ENCODE measurements around the gene ADAMTS6.
A peak's percentile ranks its signal among the peaks of the same experiment; 100 is the strongest.
"Not testable (repeated sequence)": the region's sequence is repeated elsewhere in the genome, so short reads cannot be mapped to it uniquely, and the experiment has no call there.

The ADAMTS6 gene

GRCh38 chr5:65364907-65365306 lies 116.8 kb downstream of the ADAMTS6 start:
- no peak for TF ChIP-seq POLR2A (IDR thresholded peaks at IDR 0.05; ENCODE audit: low read length)
- no peak for TF ChIP-seq GATA1 (IDR thresholded peaks at IDR 0.05; ENCODE audit: low read depth, low read length)
- peak in 1 of 2 experiments; percentile 36 for DNase-seq

- no peak for DNase-seq
- no peak for TF ChIP-seq GATA1 (IDR thresholded peaks at IDR 0.05; ENCODE audit: low read depth, low read length)
- TF ChIP-seq POLR2A (IDR thresholded peaks at IDR 0.05; ENCODE audit: low read length): no peak
These were observed 118.2 kb downstream of the ADAMTS6 start for GRCh38 chr5:65363499-65363898.

GRCh38 chr5:65359981-65360380 lies 121.7 kb downstream of the ADAMTS6 start:
- TF ChIP-seq POLR2A (IDR thresholded peaks at IDR 0.05; ENCODE audit: low read length) (no peak), GATA1 (IDR thresholded peaks at IDR 0.05; ENCODE audit: low read depth, low read length) (no peak)
- no peak for DNase-seq

GRCh38 chr5:65359569-65359968 lies 122.2 kb downstream of the ADAMTS6 start:
- TF ChIP-seq POLR2A (IDR thresholded peaks at IDR 0.05; ENCODE audit: low read length) (no peak), GATA1 (IDR thresholded peaks at IDR 0.05; ENCODE audit: low read depth, low read length) (no peak)
- DNase-seq: no peak

- no peak for TF ChIP-seq POLR2A (IDR thresholded peaks at IDR 0.05; ENCODE audit: low read length)
- no peak for TF ChIP-seq GATA1 (IDR thresholded peaks at IDR 0.05; ENCODE audit: low read depth, low read length)
- DNase-seq: no peak
These were observed 125.4 kb downstream of the ADAMTS6 start for GRCh38 chr5:65356274-65356673.

GRCh38 chr5:65355301-65355700 lies 126.4 kb downstream of the ADAMTS6 start:
- TF ChIP-seq POLR2A (IDR thresholded peaks at IDR 0.05; ENCODE audit: low read length) (no peak), GATA1 (IDR thresholded peaks at IDR 0.05; ENCODE audit: low read depth, low read length) (no peak)
- DNase-seq: no peak

GRCh38 chr5:65341835-65342234 lies 139.9 kb downstream of the ADAMTS6 start:
- no peak for DNase-seq
- no peak for TF ChIP-seq GATA1 (IDR thresholded peaks at IDR 0.05; ENCODE audit: low read depth, low read length)
- TF ChIP-seq POLR2A (IDR thresholded peaks at IDR 0.05; ENCODE audit: low read length): no peak

- no peak for DNase-seq
- TF ChIP-seq POLR2A (IDR thresholded peaks at IDR 0.05; ENCODE audit: low read length): no peak
- no peak for TF ChIP-seq GATA1 (IDR thresholded peaks at IDR 0.05; ENCODE audit: low read depth, low read length)
These were observed 143.0 kb downstream of the ADAMTS6 start for GRCh38 chr5:65338606-65339151.

- TF ChIP-seq POLR2A (IDR thresholded peaks at IDR 0.05; ENCODE audit: low read length): no peak
- TF ChIP-seq GATA1 (IDR thresholded peaks at IDR 0.05; ENCODE audit: low read depth, low read length): no peak
- DNase-seq: no peak
These were observed 147.6 kb downstream of the ADAMTS6 start for GRCh38 chr5:65334077-65334476.

- TF ChIP-seq POLR2A (IDR thresholded peaks at IDR 0.05; ENCODE audit: low read length): no peak
- no peak for DNase-seq
These were observed 149.1 kb downstream of the ADAMTS6 start for GRCh38 chr5:65332591-65332990.

GRCh38 chr5:65329266-65329665 lies 152.5 kb downstream of the ADAMTS6 start:
- no peak for DNase-seq
- TF ChIP-seq POLR2A (IDR thresholded peaks at IDR 0.05; ENCODE audit: low read length) (no peak), GATA1 (IDR thresholded peaks at IDR 0.05; ENCODE audit: low read depth, low read length) (no peak)

- DNase-seq: no peak
- TF ChIP-seq POLR2A (IDR thresholded peaks at IDR 0.05; ENCODE audit: low read length): no peak
These were observed 154.1 kb downstream of the ADAMTS6 start for GRCh38 chr5:65327582-65327981.

GRCh38 chr5:65326922-65327321 lies 154.8 kb downstream of the ADAMTS6 start:
- TF ChIP-seq POLR2A (IDR thresholded peaks at IDR 0.05; ENCODE audit: low read length): no peak
- no peak for TF ChIP-seq GATA1 (IDR thresholded peaks at IDR 0.05; ENCODE audit: low read depth, low read length)
- no peak for DNase-seq

GRCh38 chr5:65324226-65324625 lies 157.5 kb downstream of the ADAMTS6 start:
- no peak for DNase-seq
- TF ChIP-seq GATA1 (IDR thresholded peaks at IDR 0.05; ENCODE audit: low read depth, low read length) (no peak), POLR2A (IDR thresholded peaks at IDR 0.05; ENCODE audit: low read length) (no peak)

GRCh38 chr5:65320704-65321103 lies 161.0 kb downstream of the ADAMTS6 start:
- DNase-seq: not testable (repeated sequence)

GRCh38 chr5:65320250-65320649 lies 161.5 kb downstream of the ADAMTS6 start:
- no peak for DNase-seq
- TF ChIP-seq GATA1 (IDR thresholded peaks at IDR 0.05; ENCODE audit: low read depth, low read length): no peak
- no peak for TF ChIP-seq POLR2A (IDR thresholded peaks at IDR 0.05; ENCODE audit: low read length)
